ENCODE data around the gene DCST1.

- TF ChIP-seq ZNF384 (IDR thresholded peaks at IDR 0.05) (no peak), FOXK2 (IDR thresholded peaks at IDR 0.05) (no peak), FOXM1 (IDR thresholded peaks at IDR 0.05; ENCODE audit: borderline replicate concordance) (no peak), PKNOX1 (IDR thresholded peaks at IDR 0.05) (no peak)
Observed at GRCh38 chr1:155001425-155001674, 32.3 kb upstream of the DCST1 start.

Data from HEK293T (cell line).